Right ventricle myocardium inferior (tissue), 1 donor: ENCODE measurements around the gene POLD2. TPM values are rescaled to one million over a fixed set of nuclear protein-coding genes. Genes with fewer than 3 reads are reported as not detected.
"Not testable (repeated sequence)": the region's sequence is repeated elsewhere in the genome, so short reads cannot be mapped to it uniquely, and the experiment has no call there.

Experiments used
- ATAC-seq: fragments of 200-7000 bp; cut with Tn5 transposase; one replicate; pipeline ENCODE4 v1.9.1; 2020; ENCODE audit warnings: mild to moderate bottlenecking, moderate library complexity
- DNase-seq: peaks from one replicate; pipeline ENCODE4 v3.0.0; 2021; ENCODE audit errors: missing footprints
- intact Hi-C: fragments of 100-400 bp; cut with DNase I; formaldehyde crosslinking; loops from one replicate; pipeline ENCODE4 v1.11.0; 2022
- total RNA-seq: library from RNA; stranded (reverse); fragmentation: NEBNext Ultra II Directional; extraction: Animal tissue kit (Norgen Biotek cat#: 25700); gene quantifications from one replicate; pipeline ENCODE4 v1.2.1, GENCODE V29; 2021
- donor health status: DM: no; HTN: yes; CAD: no; lungs with severe emphysema.

Gene POLD2
- total RNA-seq, 1 donor from 2014 or later = 87.3 TPM

DNA sequence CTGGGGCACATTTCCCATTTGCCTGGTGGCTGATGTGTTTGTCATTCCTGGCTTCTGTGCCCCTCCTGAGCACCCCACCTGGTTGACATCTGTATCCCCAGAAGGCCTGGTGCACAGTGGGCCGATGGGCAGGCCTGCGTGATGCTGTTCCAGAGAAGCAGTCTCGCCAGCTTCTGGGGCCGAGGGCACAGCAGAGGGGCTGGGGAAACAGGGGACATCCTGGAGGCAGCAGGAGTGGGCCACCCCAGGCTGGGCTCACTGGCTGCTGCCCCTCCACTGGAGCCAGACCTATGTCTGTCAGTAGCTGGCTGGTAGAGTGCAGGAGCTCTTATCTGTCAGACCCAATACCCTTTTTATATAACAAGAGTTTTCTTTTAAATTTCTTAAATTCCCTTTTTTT lies 18.7 kb upstream of the POLD2 start:
- DNase-seq = no peak
- no peak for ATAC-seq
- intact Hi-C loops = no loop called here

DNA sequence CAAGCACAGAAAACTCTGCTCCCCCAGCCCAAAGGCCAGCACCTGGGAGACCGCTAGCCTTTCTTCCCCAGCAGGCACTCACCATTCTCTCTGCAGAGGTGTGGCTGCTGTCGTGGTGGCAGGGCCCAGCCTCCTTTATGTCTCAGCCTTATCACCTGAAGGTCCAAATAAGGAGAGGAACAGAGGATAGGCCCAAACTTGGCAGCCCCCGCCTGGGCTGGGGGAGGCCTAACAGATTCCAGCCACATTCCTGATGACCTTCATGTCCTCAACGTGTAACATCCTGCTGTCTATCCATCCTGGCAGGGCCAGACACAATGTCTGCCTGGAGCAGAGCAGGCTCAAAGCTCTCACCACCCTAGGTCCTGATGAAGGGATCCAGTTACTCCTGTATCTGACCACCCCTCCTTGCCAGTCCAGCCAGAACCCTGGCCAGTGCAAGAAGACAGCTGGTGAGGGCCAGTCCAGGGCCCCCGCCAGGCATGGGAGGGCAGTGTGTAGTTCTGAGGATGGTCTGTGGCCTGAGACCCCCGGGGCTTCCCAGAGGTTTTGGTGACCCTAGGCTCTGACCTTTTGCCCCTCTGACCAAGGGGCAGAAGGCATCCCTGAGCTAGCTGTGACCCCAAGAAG lies 18.0 kb upstream of the POLD2 start, which contains the start of gene MYL7:
Gene MYL7 (minus strand): TSS at position 112 of the 630 bp plus-strand sequence. CDS start 27 bp downstream, at position 85.
- DNase-seq (no peak), ATAC-seq (peak; percentile 40)
- intact Hi-C loops = no loop called here

DNA sequence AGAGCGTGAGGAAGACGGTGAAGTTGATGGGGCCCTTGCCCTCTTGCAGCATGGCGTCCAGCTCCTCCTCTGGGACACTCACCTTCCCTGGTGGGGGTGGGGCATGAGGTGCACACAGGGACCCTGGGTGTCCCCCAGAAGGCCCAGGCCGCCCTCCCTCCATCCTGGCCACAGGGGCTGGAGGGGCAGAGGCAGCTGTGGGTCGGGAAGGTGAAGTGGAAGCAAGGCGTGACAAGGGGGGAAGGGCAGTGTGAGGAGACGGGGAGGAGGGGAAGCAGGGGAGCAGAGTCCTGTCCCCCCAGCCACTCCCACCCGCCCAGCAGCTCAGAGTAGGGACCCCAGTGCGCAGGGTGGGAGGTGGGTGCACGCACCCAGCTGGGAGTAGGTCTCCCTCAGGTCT lies 17.0 kb upstream of the POLD2 start:
- no peak for ATAC-seq
- intact Hi-C loops = no loop called here
- DNase-seq = no peak

DNA sequence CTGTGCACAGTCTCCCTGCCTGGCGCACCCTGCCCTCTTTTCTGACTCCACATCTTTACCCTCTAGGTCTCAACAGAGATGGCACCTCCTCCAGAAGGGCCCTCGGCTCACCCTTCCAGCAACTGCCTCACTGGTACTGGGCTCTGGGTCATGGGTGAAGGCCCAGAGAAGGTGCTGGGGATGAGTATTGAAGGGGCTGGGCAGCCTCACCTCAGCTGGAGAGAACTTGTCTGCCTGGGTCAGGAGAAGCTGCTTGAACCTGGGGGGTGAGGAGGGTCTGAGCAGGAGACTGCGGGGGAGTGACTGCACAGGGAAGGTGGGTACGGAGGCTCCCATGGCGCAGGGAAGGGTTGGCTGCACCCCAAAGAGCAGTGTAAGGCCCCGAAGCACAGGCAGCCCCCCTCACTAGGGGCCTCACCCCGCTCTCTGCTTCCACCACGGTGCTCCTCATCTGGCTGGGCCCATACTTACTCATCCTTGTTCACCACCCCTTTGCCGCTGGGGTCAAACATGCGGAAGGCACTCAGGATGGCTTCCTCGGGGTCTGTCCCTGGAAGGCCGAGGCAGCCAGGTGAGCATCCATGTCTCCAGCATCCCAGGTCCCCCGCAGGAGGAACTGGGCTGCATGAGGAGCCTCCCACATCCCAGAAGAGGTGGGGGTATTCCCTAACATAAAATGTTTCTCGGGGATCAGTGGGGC lies 16.1 kb upstream of the POLD2 start:
- ATAC-seq (no peak), DNase-seq (no peak)
- intact Hi-C loops = loop anchor here (10.0 kb wide), 3 partner anchors 155 to 345 kb away; partner anchors contain the start of gene CAMK2B

DNA sequence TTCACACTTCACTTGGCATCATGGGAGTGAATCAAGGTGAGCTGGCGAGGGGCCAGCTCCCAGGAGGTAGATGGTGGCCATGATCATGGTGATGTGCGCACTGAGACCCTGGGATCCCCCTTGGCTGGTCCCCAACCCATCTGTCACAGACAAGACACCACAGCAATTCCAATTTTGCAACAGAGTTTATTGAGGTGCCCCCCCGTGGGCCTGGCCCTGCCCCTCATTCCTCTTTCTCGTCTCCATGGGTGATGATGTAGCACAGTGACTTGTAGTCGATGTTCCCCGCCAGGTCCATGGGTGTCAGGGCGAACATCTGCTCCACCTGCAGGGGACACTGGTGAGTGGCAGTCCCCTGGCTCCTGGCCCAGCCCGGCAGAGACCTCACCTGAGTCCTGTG lies 15.3 kb upstream of the POLD2 start:
- intact Hi-C loops = loop anchor here (10.0 kb wide), 3 partner anchors 156 to 346 kb away; partner anchors contain the start of gene CAMK2B
- ATAC-seq (no peak), DNase-seq (no peak)

DNA sequence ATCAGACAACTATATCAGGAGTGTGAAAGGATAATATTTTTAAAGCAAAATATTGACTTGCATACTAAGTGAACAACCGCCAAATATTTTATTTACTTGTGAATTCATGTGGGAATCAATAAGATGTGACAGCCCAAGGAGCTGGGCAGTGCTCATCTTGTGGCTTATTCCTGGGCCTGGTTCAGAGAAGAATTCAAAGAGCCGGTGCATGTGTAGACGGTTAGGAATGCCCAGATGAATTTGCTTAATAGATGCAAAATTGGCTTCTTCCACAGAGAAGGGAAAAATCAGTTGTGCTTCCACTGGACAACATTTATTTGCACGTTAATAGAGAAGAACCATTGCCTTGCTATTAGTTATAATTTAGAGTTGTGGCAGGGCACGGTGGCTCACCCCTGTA lies 13.4 kb upstream of the POLD2 start:
- DNase-seq (no peak), ATAC-seq (no peak)
- intact Hi-C loops = loop anchor here (10.0 kb wide), 3 partner anchors 158 to 348 kb away; partner anchors contain the start of gene CAMK2B

DNA sequence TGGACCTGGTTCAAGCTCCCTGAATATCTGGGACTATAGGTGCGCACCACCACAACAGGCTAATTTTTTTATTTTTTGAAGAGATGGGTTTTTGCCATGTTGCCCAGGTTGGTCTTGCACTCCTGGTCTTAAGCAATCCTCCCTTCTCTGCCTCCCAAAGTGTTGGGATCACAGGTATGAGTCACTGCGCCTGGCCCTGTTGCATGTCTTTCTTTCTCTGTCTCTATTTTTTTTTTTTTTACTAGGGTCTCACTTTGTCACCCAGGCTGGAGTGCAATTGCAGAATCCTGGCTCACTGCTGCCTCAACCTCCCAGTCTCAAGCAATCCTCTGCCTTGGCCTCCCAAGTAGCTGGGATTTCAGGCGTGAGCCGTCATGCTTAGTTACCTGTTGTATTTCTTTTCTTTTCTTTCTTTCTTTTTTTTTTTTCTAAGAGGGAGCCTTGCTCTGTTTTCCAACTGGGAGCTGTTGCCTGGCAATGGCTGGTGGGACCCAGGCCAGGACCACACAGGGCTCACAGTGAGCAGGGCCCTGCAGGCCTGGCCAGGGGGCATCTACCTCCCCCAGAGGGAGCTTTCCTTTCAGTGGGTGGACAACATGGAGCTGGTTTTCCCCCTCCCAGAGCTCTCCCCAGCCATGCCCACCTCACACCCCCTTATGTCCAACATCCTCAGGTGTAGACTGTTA lies 11.7 kb upstream of the POLD2 start:
- intact Hi-C loops = loop anchor here (10.0 kb wide), 3 partner anchors 160 to 350 kb away; partner anchors contain the start of gene CAMK2B
- peak; percentile 30 for DNase-seq
- no peak for ATAC-seq

DNA sequence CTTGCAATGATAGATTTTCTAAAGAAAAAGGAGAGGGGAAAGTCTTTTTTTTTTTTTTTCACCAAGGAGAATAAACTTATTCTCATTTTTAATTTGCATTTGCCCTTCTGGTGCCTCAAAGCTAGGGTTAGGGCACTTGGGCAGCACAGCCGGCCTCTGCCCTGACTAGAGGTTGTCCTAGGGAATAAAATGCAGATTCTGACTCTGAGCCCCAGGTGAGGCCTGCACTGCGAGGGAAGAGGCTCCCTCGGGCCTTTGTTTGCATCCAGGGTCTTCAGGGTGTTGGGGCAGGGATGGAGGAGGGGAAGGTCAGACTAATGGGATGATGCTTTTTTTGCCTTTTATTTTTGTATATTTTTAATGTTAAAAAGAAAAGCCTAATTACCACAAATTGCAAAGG lies 9.9 kb upstream of the POLD2 start:
- intact Hi-C loops = loop anchor here (10.0 kb wide), 3 partner anchors 162 to 352 kb away; partner anchors contain the start of gene CAMK2B
- ATAC-seq = no peak
- no peak for DNase-seq

DNA sequence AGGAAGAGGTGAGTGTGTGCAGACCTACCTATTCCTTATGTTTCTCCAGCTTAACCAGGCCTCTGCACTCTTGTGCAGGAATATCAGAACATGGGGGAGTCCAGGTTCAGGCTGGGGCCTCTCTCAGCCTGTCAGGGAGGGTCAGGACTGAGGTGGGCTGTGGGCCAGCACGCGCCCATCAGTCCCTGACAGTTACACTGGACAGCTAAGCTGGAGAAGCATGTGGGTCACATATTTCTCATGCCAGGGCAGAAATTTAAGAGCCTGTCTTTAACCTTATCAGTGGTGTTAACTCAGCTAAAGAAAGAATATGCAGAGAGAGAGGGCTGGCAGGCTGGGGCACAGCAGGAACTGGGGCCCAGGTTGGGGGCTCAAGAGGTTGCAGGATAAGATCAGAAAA lies 8.7 kb upstream of the POLD2 start:
- ATAC-seq = peak; percentile 79
- intact Hi-C loops = loop anchor here (10.0 kb wide), 3 partner anchors 163 to 353 kb away; partner anchors contain the start of gene CAMK2B
- DNase-seq = peak; percentile 77

DNA sequence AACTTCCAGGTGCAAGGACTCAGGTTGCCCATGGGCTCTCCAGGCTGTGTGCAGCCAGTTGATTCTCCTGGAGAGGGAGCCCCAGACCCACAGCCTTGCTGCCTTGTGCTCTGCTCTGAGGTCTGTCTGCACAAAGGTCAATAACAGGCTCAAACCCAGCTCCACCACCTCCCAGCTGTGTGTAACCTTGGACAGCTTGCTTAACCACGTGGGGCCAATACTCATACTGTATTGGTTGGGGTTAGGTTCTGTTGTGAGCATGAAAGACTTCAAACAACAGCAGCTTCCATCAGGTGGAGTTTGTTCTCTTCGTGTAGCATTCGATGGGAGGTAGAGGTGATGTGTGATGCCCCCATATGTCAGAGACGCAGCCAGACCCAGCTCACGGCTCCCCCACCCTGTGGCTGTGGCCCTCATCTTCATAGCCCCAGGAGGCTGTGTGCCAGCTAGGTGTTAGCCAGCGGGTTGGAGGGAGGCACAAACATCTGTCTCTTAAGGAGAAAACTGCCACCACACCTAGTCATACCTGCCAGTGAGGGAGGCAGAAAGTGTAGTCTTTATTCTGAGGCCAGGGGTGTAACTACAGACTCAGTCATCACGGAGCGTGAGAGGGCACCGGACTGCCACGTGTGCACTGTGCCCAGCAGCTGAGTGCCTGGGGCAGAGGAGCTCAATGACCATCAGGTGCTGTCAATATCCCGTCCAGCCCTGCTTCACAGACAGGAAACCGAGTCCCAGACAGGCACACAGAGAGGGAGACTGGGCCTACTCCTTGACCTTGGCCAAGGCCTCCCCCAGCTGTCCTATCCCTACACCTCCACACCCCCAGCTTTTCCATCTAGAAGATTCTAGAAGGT lies 8.1 kb upstream of the POLD2 start:
- ATAC-seq = peak; percentile 73
- intact Hi-C loops = loop anchor here (2.0 to 10.0 kb wide), 4 partner anchors 65 to 353 kb away; partner anchors contain the start of gene CAMK2B
- DNase-seq = peak; percentile 53

DNA sequence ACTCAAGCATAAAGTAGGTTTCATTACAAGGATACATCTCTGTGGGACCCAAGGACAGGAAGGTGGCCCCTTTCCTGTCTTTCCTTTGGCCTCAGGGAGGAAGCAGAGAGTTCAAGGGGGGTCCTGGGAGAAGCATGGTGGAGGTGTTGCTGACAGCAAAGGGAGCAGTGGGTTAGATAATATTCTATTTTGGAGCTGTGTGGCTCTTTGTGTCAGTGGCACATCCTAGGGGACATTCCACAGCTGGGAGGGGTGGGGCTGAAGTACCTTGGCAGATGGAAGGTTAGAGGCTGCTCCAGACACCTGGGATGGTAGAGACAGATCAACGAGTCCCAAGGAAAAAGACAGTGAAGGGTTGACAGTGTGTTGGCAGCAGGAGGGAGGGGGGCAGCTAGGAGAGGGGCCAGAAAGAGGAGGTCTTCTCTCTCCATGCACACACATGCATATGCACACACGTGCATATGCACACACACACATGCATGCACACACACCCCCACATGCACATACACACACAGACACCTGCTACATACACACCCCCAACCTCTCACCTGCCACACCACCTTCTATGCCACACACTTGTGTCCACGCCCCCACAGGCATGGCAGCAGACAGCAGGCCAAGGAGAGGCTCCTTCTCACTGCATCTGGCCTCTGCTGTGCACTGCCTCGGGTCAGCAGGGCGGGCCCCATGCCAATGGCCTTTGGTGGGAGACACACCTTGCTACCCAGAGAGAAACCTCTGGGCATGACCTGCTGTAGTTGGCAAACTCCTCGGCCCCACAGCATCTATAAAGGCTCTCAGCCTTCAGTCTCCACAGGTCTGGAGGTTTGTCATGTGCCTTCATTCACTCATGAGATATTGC lies 5.6 kb upstream of the POLD2 start:
- peak; percentile 41 for DNase-seq
- intact Hi-C loops = no loop called here

DNA sequence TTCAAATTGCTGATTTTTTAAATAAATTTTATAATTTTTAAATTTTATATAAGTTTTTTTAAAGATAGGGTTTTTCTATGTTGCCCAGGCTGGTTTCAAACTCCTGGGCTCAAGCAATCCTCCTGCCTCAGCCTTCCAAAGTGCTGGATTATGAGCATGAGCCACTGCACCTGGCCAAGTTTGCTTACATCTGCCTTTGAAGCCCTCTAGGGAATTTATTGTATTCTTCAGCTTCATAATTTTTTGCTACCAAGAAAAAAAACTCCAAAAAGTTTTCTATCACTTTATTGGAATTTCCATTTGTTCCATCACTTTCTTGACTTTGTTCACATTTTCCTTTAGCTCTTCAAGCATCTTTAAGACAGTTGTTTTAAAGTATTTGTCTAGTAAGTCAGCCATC lies 3.8 kb upstream of the POLD2 start:
- no peak for ATAC-seq
- no peak for DNase-seq
- intact Hi-C loops = no loop called here

More for the DNA sequence above, 5.6 kb upstream of the POLD2 start:
- ATAC-seq = peak; percentile 29

DNA sequence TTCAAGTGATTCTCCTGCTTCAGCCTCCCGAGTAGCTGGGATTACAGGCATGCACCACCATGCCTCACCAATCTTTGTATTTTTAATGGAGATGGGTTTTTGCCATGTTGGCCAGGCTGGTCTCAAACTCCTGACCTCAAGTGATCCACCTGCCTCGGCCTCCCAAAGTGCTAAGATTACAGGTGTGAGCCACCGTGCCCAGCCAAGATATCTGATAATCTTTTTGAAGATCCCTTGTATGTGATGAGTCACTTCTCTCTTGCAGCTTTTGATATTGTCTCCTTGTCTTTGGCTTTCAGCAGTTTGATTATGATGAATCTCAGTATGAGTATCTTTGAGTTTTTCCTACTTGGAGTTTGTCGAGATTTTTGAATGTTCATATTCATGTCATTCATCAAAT lies 3.2 kb upstream of the POLD2 start:
- DNase-seq, intact Hi-C loops: not testable (repeated sequence)

DNA sequence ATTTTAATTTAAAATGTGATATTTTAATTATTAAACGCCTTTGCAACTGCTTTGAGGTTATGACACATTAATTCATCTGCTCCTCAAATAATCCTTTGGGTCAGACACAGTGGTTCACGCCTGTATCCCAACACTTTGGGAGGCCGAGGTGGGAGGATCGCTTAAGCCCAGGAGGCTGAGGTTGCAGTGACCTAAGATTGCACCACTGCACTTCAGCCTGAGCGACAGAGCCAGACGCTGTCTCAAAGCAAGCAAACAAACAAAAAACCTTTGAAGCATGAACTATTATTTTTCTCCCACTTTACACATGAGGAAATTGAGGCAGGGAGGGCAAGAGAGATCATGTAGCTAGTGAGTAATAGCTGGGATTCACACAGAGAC lies 1.5 kb upstream of the POLD2 start:
- DNase-seq (no peak), ATAC-seq (no peak)
- intact Hi-C loops = no loop called here

More for the DNA sequence above, 3.2 kb upstream of the POLD2 start:
- not testable (repeated sequence) for ATAC-seq

DNA sequence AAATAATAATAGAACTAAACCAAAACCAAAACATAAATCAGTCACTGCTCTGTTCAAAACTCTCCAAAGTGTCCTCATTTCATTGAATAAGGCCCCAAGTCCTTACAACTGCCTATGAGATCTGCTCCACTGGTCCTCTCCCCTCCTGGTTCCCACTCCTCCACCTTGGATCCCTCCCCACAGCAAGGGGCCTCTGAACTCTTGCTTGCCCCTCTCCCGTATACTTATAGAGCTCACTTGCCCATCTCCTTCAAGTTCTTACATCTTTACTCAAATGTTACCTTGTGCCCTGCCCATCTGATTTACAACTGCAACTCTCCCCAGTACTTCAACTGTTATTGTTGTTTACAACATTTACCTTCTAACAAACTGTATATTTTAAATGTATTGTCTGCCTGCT lies 819 bp downstream of the POLD2 start:
- DNase-seq = no peak
- intact Hi-C loops = loop anchor here (2.0 kb wide), 1 partner anchor 40 kb away; the partner anchor contains the start of gene POLM
- no peak for ATAC-seq

DNA sequence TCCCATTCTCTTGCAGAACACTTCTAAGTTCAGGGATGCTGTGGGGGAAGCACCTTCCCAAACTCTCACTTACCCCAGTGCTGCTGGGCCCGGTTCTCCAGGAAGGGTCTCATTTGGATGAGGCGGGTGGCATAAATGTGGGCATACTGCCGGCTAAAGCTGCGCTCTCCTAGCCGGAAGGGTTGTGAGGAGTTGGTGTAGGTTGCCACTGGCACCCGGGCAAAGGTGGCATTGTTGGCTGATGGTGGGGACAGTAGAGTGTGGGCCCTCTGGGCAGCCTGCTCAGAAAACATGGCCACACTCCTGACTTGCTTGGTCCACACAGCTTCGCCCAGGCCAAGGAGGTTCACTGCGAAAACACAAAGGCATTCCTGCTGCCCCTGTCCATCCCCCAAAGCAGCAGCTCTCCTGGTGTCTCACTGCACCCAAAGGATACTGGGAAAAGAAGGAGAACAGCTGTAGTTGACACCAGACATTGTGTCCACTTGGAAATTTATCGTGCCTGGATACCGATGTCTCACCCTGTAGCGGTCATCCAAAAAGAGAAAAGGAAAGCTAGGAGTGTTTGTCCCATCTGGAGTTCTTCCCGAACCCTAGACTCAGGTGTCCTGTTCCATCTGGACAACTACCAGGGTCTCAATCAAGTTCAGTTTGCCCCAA lies 1.5 kb downstream of the POLD2 start:
- intact Hi-C loops = loop anchor here (2.0 kb wide), 1 partner anchor 39 kb away; the partner anchor contains the start of gene POLM
- no peak for ATAC-seq
- peak; percentile 57 for DNase-seq

DNA sequence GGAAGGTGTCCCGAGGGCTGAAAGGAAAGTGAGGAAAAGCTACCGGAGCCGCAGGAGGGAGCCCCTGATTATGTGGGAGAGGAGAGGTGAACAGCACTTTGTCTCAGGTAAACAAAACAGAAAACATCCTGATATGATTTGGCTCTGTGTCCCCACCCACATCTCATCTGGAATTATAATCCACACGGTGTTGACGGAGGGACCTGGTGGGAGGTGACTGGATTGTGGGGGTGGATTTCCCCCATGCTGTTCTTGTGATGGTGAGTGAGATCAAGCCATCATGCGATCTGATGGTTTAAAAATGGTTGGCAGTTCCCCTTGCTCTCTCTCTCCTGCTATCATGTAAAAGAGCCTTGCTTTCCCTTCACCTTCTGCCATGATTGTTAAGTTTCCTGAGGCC lies 3.0 kb downstream of the POLD2 start:
- intact Hi-C loops = no loop called here
- no peak for ATAC-seq
- DNase-seq = no peak
